ENCODE data around the gene RARS1.
"Not testable (repeated sequence)": the region's sequence is repeated elsewhere in the genome, so short reads cannot be mapped to it uniquely, and the experiment has no call there.

Gene RARS1

GRCh38 chr5:168531191-168531590 lies 44.9 kb downstream of the RARS1 start:
- DNase-seq (ENCODE audit: low read depth): no peak
- TF ChIP-seq, protein P1, sequence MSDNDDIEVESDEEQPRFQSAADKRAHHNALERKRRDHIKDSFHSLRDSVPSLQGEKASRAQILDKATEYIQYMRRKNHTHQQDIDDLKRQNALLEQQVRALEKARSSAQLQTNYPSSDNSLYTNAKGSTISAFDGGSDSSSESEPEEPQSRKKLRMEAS (IDR thresholded peaks at IDR 0.05; ENCODE audit: low read depth, low read length): no peak
- TF ChIP-seq POLR2A (IDR thresholded peaks at IDR 0.05; ENCODE audit: extremely low read depth, insufficient read length) (no peak), CTCF (IDR thresholded peaks at IDR 0.05; ENCODE audit: low read depth, low read length) (no peak), MYC (IDR thresholded peaks at IDR 0.05; ENCODE audit: low read depth, low read length) (no peak)
- H3K4me3 ChIP-seq (ENCODE audit: low read depth, low read length): no peak overlapping the region

DNA sequence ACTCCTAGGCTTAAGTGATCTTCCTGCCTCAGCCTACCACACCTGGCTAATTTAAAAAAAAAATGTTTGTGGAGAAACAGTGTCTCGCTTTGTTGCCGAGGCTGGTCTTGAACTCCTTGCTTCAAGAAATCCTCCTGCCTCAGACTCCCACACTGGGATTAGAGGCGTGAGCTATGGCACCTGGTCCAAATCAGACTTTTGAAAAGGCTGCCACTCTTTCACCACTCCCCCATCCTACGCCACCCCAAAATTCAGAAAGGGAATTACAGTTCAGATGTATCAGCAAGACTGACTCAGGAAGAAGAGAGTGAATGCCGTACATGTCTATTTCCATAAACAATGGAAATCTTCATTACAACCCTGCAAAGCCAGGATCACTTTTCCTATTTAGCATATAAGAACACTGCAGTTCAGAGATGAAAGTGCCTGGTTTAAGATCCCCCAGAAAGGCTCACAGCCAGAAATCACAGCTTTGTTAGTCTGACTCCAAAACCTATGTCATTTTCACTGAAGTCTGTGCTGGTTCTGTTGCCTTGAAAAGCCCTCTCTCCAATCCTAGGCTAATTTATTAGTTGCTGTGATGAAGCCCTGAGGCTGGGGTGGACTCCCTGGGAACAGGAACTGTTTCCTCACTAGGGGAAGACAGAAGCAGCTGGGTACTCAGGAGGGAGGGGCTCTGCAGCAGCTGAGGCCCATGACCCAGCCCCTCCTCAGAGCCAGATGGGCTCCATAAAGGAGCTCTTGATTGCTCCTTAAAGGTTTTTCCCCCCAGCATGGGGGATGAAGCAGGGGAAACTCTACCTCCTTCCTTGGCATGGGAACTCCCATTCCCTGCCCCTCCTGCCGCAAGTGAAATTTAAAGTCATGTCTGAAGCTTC lies 46.0 kb downstream of the RARS1 start:
- TF ChIP-seq POLR2A (IDR thresholded peaks at IDR 0.05; ENCODE audit: extremely low read depth, insufficient read length): no peak
- TF ChIP-seq CTCF (IDR thresholded peaks at IDR 0.05; ENCODE audit: low read depth, low read length): no peak
- TF ChIP-seq MYC (IDR thresholded peaks at IDR 0.05; ENCODE audit: low read depth, low read length): no peak
- TF ChIP-seq, protein P1 (IDR thresholded peaks at IDR 0.05; ENCODE audit: low read depth, low read length): no peak
- no peak overlapping the region for H3K4me3 ChIP-seq (ENCODE audit: low read depth, low read length)
- DNase-seq (ENCODE audit: low read depth): no peak

DNA sequence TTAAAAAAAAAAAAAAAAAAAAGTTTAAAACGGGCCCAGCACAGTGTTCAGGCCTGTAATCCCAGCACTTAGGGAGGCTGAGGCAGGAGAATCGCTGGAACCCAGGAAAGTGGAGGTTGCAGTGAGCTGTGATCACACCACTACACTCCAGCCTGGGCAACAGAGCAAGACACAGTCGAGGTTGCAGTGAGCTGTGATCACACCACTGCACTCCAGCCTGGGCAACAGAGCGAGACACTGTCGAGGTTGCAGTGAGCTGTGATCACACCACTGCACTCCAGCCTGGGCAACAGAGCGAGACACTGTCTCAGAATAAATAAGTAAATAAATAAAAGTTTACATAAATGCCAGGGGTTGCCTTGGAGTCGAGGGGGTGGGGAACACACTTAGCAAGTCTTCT lies 48.1 kb downstream of the RARS1 start:
- not testable (repeated sequence) for DNase-seq (ENCODE audit: low read depth); H3K4me3 ChIP-seq (ENCODE audit: low read depth, low read length)

DNA sequence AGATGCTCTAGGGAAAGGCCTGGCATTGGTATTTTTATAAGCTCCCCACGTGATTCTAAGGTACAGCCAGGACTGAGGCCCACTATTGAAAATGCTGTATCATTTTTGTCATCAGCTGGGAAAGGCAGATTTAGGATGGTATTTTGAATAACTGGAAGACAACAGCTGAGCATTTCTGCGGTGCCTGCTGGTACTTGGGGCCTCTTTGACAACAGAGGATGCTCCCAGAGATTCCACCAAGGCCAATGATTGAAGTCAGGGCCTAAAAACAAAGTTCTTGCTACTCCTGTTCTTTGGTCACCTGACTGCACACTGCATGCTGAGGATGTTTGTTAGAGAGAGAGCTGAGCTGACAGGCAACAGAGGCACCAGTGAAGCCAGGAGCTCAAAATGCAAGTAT lies 50.9 kb downstream of the RARS1 start:
- no peak for DNase-seq (ENCODE audit: low read depth)
- TF ChIP-seq, protein P1 (IDR thresholded peaks at IDR 0.05; ENCODE audit: low read depth, low read length): no peak
- no peak for TF ChIP-seq CTCF (IDR thresholded peaks at IDR 0.05; ENCODE audit: low read depth, low read length)
- no peak for TF ChIP-seq POLR2A (IDR thresholded peaks at IDR 0.05; ENCODE audit: extremely low read depth, insufficient read length)
- no peak for TF ChIP-seq MYC (IDR thresholded peaks at IDR 0.05; ENCODE audit: low read depth, low read length)
- no peak overlapping the region for H3K4me3 ChIP-seq (ENCODE audit: low read depth, low read length)

DNA sequence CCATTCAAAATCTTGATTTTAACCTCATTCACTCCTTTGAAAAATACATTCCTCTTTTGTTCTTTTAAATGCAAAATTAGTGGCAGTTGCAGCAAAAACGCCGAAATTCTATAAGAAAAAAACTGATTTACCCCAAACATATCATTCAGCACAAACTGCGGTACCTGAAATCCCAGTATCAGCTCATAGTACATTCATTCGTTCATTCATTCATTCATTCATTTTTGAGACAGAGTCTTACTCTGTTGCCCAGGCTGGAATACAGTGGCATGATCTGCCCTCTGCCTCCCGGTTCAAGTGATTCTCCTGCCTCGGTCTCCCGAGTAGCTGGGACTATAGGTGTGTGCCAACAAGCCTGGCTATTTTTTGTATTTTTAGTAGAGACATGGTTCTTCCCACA lies 63.3 kb downstream of the RARS1 start:
- no peak overlapping the region for H3K4me3 ChIP-seq (ENCODE audit: low read depth, low read length)
- no peak for DNase-seq (ENCODE audit: low read depth)
- TF ChIP-seq, protein P1 (IDR thresholded peaks at IDR 0.05; ENCODE audit: low read depth, low read length): no peak
- TF ChIP-seq POLR2A (IDR thresholded peaks at IDR 0.05; ENCODE audit: extremely low read depth, insufficient read length) (no peak), CTCF (IDR thresholded peaks at IDR 0.05; ENCODE audit: low read depth, low read length) (no peak), MYC (IDR thresholded peaks at IDR 0.05; ENCODE audit: low read depth, low read length) (no peak)

DNA sequence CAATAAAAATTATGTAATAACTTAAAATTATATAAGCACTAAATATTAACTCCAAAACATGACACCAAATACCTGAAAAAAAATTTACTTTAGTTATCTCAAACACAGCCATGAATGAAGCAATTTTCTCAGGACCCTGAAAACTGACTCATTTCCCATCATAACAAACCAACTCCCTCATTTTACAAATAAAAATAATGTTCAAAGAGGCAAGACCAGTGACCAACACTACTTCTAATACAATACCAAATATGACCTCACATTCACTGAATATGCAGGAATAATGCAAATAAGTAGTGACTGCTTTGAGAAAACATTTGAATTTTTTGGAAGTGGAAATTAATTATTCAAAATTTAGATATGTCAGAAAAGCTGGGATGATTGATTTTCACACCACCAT lies 64.4 kb downstream of the RARS1 start:
- no peak overlapping the region for H3K4me3 ChIP-seq (ENCODE audit: low read depth, low read length)
- TF ChIP-seq CTCF (IDR thresholded peaks at IDR 0.05; ENCODE audit: low read depth, low read length) (no peak), POLR2A (IDR thresholded peaks at IDR 0.05; ENCODE audit: extremely low read depth, insufficient read length) (no peak), MYC (IDR thresholded peaks at IDR 0.05; ENCODE audit: low read depth, low read length) (no peak)
- TF ChIP-seq, protein P1 (IDR thresholded peaks at IDR 0.05; ENCODE audit: low read depth, low read length): no peak
- no peak for DNase-seq (ENCODE audit: low read depth)
